HFF-Myc (cell line): Measurements from ENCODE around the gene CALML4.
"Not testable (repeated sequence)": the region's sequence is repeated elsewhere in the genome, so short reads cannot be mapped to it uniquely, and the experiment has no call there.

ENCODE experiments used
- DNase-seq: peaks from one replicate; pipeline ENCODE4 v3.0.0-alpha.2; 2011; ENCODE audit warnings: low read depth; ENCODE audit errors: extremely low read depth
- H3K4me3 ChIP-seq: replicated peaks from 2 replicates; pipeline ENCODE4 v1.5.1; 2011; ENCODE audit warnings: low read depth, mild to moderate bottlenecking, control low read depth, low read length
- TF ChIP-seq, protein P1 (sequence below): IDR thresholded peaks from 2 replicates; pipeline ENCODE4 v1.5.1; 2012; ENCODE audit warnings: mild to moderate bottlenecking, low read depth, low read length, control low read depth; ENCODE audit errors: missing control alignments

CALML4 gene

DNA sequence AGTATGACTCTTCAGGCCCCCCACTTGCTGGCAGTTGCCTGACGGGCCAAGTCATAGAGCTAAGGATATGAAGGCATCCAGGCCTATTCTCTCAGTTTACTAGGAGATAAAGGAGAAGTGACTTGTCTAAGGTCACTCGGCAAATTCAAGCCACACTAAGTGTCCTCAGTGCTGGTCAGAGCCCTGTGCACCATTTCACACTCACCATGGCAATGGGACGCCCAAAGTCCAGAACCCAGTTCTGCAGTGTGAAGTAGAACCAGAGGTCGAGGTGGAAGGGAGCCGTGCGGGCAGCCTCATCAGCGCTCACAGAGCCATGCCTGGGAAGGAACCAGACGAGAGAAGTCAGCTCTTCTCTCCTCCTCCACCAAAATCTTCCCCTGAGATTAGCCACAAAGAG, 13.2 kb upstream of the CALML4 start:
- DNase-seq: no peak
- TF ChIP-seq, protein P1, sequence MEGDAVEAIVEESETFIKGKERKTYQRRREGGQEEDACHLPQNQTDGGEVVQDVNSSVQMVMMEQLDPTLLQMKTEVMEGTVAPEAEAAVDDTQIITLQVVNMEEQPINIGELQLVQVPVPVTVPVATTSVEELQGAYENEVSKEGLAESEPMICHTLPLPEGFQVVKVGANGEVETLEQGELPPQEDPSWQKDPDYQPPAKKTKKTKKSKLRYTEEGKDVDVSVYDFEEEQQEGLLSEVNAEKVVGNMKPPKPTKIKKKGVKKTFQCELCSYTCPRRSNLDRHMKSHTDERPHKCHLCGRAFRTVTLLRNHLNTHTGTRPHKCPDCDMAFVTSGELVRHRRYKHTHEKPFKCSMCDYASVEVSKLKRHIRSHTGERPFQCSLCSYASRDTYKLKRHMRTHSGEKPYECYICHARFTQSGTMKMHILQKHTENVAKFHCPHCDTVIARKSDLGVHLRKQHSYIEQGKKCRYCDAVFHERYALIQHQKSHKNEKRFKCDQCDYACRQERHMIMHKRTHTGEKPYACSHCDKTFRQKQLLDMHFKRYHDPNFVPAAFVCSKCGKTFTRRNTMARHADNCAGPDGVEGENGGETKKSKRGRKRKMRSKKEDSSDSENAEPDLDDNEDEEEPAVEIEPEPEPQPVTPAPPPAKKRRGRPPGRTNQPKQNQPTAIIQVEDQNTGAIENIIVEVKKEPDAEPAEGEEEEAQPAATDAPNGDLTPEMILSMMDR: no peak
- no peak overlapping the region for H3K4me3 ChIP-seq

DNA sequence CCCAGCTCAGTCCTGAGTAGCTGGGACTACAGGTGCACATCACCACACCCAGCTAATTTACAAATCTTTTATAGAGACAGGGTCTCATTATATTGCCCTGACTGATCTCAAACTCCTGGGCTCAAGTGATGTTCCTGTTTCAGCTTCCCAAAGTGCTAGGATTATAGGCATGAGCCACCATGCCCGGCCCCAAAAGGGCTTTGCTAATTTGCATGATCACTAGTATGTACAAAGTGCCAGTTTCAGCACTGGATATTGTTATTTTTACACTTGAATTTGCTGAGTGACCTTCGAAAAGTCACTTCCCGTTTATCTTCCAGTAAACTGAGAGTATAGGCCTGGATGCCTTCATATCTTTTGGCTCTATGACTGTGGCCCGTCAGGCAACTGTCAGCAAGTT, 12.2 kb upstream of the CALML4 start:
- no peak for DNase-seq
- H3K4me3 ChIP-seq: no peak overlapping the region
- TF ChIP-seq, protein P1: no peak

DNA sequence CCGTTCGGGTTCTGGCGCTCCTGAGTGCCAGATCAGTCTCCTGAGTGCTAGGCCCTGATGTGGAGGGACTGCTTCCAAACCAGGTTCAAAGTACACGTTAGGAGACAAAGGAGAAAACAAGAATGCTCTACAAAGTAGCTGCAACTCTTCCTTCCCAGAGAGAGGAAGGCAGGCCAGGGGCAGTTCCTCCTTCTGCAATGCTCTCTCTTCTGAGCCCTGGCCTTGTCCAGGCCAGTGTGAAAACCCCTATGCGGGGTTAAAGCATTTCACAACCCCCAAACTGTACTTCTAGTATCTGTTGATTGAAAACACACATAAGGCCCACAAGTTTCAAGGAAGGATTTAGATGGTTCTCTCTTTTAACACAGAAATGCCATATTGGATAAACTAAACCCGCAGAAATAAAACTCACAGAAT, 9.7 kb upstream of the CALML4 start:
- H3K4me3 ChIP-seq: no peak overlapping the region
- DNase-seq: no peak
- TF ChIP-seq, protein P1: no peak

DNA sequence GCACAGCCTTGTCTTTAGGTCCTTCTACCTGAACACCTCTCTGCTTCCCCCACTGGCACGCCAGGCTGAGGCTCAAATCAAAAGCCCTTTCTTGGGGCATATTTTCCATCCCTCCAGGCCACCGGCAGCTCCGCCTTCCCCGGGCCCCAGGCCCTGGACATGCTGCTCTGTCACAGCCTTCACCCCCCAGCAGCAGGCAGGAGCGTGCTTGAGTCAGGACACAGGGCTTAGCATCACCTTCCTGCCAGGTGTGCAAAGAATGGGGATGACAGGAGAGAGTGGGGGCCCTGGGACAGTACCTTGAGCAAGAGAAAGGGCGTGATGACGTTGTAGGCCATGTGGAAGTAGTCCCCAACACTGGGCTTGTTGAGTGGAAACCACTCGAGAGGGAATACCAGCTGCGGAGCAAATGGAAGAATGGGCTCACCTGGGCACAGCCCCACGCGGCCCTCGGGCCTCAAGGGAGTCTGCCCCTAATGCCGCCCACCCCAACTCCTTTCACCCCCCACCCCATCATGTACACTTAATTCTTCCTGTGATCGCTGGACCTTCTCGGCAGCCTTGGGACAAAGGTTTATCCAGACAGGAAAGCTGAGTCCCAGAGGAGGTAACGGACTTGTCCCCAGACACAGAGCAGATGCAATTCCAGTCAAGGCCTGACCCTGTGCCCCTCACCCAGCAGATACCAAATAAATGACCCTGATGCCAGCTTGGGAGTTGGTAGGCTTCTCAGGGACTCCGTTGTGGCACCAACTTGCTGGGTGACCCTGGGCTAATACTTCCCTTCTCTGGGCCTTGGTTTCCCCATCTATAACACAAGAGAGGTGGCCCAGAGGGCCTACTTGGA, 9.1 kb upstream of the CALML4 start:
- H3K4me3 ChIP-seq: no peak overlapping the region
- no peak for DNase-seq
- TF ChIP-seq, protein P1: no peak

DNA sequence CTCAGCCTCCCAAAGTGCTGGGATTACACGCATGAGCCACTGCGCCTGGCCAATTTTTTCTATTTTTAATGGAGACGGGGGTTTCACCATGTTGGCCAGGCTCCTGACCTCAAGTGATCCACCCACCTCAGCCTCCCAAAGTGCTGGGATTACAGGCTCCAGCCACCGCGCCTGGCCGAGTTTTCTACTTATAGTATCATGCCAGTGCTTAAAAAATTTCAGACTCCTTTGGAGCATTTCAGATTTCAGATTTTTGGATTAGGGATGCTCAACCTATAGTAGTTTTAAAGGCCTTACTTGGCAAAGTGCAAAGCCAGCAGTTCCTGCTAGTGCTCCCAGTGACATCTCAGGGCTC, 8.3 kb upstream of the CALML4 start:
- not testable (repeated sequence) for DNase-seq, H3K4me3 ChIP-seq

DNA sequence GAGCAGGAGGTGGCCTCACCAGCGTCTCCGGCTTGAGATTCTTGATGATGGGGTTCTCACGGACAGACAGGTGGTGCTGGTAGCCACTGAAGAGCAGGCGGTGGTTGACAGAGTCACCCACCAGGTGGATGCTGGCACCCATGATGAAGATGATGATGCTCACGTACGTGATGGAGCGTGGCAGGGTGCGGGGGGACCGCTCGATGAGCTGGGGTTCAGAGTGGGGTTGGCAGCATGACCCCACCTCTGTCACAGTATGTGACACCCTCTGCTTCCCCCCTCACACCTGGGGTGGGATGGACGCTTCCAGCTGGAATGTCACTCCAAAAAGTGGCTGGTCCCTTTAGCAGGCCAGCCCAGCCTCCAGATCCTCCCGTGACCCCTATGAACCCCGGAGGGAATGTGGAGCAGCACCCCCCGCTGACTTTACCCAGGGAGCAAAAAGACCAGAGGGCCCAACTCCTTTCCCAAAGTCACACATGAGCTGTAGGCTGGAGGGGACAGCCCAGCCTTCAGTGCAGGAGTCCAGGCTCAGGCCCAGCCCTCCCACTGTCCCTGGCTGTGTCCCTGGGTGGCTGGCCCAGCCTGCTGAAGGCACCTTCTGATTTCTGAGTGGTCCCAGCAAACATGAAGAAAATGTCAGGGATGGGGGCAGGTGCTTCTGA, 6.7 kb upstream of the CALML4 start:
- DNase-seq: no peak
- H3K4me3 ChIP-seq: no peak overlapping the region
- TF ChIP-seq, protein P1: no peak

DNA sequence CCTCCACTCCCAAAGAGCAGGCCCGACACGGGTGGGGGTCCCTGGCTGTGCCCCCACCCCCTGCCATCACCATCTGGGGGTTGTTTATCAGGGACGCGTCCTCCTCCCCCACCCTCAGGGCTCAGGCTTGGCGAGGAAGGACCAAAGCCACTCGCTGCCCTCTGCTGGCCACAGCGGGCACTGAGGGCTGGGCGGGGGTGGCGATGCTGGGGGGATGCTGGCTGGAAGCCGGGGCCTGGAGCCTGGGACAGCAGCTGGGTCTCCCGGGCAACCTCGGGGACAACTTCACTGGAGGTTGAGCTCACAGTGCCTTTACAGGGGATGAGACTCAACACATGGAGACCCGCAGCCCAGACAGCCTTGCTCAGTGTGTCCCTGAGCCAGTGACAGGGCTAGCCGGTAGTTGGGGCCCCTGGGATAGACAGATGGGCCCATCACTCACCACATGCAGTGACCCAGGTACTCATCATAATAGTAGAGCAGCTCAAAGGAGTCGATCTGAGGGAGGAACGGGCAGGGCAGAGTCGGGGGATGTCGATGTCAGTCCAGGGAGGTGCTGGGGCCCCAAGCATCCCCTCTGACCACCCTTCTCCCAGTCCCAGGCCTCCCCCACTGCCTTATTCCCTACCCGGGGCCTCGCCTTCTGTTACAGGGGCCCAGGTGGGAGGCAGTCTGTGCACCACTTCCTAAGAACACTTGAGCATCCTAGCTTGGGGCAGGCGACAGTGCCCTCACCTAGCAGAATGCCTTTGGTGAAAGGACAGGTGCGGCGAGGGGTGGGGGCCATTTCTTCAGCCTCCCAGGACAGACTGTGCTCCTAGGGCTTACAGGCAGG, 5.9 kb upstream of the CALML4 start:
- no peak for DNase-seq
- no peak overlapping the region for H3K4me3 ChIP-seq
- TF ChIP-seq, protein P1: peak; percentile 83
